ENCODE results near the gene COX6A1. TPM values are rescaled to one million over a fixed set of nuclear protein-coding genes. Genes with fewer than 3 reads are reported as not detected.

The COX6A1 gene
- polyA plus RNA-seq, 1 experiment, result 414 TPM

- H3K27me3 ChIP-seq (ENCODE audit: control insufficient read depth, insufficient read depth, low read length), result peaks cover 16% of the 10 kb centered on the region
- no peak overlapping the region for H3K4me3 ChIP-seq (ENCODE audit: low read depth, low read length)
- ChIA-PET POLR2A (no interaction called here), CTCF (interaction anchor here (0.6 to 1.9 kb wide), 3 partner anchors 13 to 17 kb away, joined by 3 to 5 read pairs (median 4); no protein-coding TSS in a partner anchor)
- no peak for TF ChIP-seq CTCF (IDR thresholded peaks at IDR 0.05; ENCODE audit: low read depth, low read length)
- no peak overlapping the region for H3K27ac ChIP-seq (ENCODE audit: low read depth, low read length)
- H3K9me3 ChIP-seq (ENCODE audit: control insufficient read depth, insufficient read depth, low read length), result no peaks in the 10 kb centered on the region
- DNase-seq (ENCODE audit: low read depth, low spot score), result no peak
Measured at GRCh38 chr12:120416490-120417216, 21.3 kb upstream of the COX6A1 start.

DNA sequence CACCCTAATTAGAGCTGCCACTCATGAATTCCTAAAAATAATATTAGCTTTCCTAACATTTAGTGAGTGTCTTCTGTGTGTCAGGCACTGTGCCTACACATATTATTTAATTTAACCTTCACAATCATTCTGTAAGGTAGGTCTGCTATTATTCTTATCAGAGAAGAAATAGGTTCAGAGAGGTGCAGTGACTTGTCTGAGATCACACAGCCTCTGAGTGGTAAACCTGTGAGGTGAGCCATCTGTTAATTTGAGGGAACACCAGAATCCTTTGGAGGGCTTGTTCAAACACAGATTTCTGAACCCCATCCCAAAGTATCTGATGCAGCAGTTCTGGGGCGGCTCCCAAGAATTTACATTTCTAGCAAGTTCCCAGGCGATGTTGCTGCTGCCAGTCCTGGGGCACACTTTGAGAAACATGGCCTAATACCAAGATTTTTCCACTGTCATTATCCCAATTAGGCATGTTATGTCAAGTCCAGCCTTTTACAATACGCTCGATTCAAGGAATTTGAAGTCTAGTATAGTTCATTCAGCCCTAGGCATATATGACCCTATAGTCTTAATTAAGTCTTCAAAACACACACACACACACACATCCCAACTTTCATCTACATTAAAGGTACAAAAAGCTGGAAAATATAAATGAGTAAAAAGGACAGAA, 19.9 kb upstream of the COX6A1 start:
- ChIA-PET POLR2A (no interaction called here), CTCF (interaction anchor here (1.0 kb wide), 1 partner anchor 61 kb away, joined by 3 read pairs; no protein-coding TSS in a partner anchor)
- peaks cover 16% of the 10 kb centered on the region for H3K27me3 ChIP-seq (ENCODE audit: control insufficient read depth, insufficient read depth, low read length)
- no peaks in the 10 kb centered on the region for H3K9me3 ChIP-seq (ENCODE audit: control insufficient read depth, insufficient read depth, low read length)
- no peak overlapping the region for H3K4me3 ChIP-seq (ENCODE audit: low read depth, low read length)
- H3K27ac ChIP-seq (ENCODE audit: low read depth, low read length), result no peak overlapping the region
- no peak for DNase-seq (ENCODE audit: low read depth, low spot score)
- no peak for TF ChIP-seq CTCF (IDR thresholded peaks at IDR 0.05; ENCODE audit: low read depth, low read length)

- H3K9me3 ChIP-seq (ENCODE audit: control insufficient read depth, insufficient read depth, low read length), result no peaks in the 10 kb centered on the region
- H3K4me3 ChIP-seq (ENCODE audit: low read depth, low read length), result no peak overlapping the region
- H3K27me3 ChIP-seq (ENCODE audit: control insufficient read depth, insufficient read depth, low read length), result peaks cover 7% of the 10 kb centered on the region
- DNase-seq (ENCODE audit: low read depth, low spot score), result no peak
- no peak overlapping the region for H3K27ac ChIP-seq (ENCODE audit: low read depth, low read length)
- POLR2A ChIA-PET, result no interaction called here
- CTCF ChIA-PET, result interaction anchor here (1.3 kb wide), 1 partner anchor 8 kb away, joined by 6 read pairs; no protein-coding TSS in a partner anchor
- no peak for TF ChIP-seq CTCF (IDR thresholded peaks at IDR 0.05; ENCODE audit: low read depth, low read length)
Measured at GRCh38 chr12:120421701-120422100, 16.2 kb upstream of the COX6A1 start.

DNA sequence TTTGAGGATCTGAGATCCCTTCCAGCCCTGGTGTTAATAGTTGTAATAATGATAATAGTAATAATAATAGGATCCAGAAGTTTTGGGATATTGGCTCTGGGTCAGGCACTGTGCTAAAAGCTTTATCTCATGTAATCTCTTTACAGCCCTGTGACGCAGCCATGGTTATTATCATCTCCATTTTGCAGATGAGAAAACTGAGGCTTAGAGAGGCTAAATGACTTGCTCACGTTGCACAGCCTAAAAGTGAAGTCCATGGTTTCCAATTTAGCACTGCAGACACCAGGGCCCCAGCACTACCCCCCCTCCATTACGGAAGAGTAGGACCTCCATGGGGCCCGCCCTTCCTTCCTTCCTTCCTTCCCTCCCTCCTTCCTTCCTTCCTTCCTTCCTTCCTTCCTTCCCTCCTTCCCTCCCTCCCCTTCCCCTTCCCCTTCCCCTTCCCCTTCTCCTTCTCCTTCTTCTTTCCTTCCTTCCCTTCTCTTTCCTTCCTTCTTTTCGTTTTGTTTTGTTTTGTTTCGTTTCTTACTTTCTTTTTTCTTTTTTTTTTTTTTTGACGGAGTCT, 14.9 kb upstream of the COX6A1 start:
- CTCF ChIA-PET, result no interaction called here
- no peak for DNase-seq (ENCODE audit: low read depth, low spot score)
- Histone ChIP-seq H3K27me3 (ENCODE audit: control insufficient read depth, insufficient read depth, low read length) (peaks cover 4% of the 10 kb centered on the region), H3K9me3 (ENCODE audit: control insufficient read depth, insufficient read depth, low read length) (no peaks in the 10 kb centered on the region), H3K4me3 (ENCODE audit: low read depth, low read length) (no peak overlapping the region), H3K27ac (ENCODE audit: low read depth, low read length) (no peak overlapping the region)
- POLR2A ChIA-PET, result no interaction called here
- no peak for TF ChIP-seq CTCF (IDR thresholded peaks at IDR 0.05; ENCODE audit: low read depth, low read length)

GRCh38 chr12:120425797-120426196, 12.1 kb upstream of the COX6A1 start:
- no peaks in the 10 kb centered on the region for H3K27me3 ChIP-seq (ENCODE audit: control insufficient read depth, insufficient read depth, low read length)
- ChIA-PET CTCF (no interaction called here), POLR2A (no interaction called here)
- H3K9me3 ChIP-seq (ENCODE audit: control insufficient read depth, insufficient read depth, low read length), result no peaks in the 10 kb centered on the region; the same call in 1 of the 2 replicates
- no peak for DNase-seq (ENCODE audit: low read depth, low spot score)
- no peak overlapping the region for H3K27ac ChIP-seq (ENCODE audit: low read depth, low read length)
- H3K4me3 ChIP-seq (ENCODE audit: low read depth, low read length), result no peak overlapping the region
- TF ChIP-seq CTCF (IDR thresholded peaks at IDR 0.05; ENCODE audit: low read depth, low read length), result no peak
